Measurements from ENCODE around the gene AADACL3. TPM values are rescaled to one million over a fixed set of nuclear protein-coding genes. Genes with fewer than 3 reads are reported as not detected.

Gene AADACL3
- total RNA-seq, 1 donor from 2014 or later: not detected

DNA sequence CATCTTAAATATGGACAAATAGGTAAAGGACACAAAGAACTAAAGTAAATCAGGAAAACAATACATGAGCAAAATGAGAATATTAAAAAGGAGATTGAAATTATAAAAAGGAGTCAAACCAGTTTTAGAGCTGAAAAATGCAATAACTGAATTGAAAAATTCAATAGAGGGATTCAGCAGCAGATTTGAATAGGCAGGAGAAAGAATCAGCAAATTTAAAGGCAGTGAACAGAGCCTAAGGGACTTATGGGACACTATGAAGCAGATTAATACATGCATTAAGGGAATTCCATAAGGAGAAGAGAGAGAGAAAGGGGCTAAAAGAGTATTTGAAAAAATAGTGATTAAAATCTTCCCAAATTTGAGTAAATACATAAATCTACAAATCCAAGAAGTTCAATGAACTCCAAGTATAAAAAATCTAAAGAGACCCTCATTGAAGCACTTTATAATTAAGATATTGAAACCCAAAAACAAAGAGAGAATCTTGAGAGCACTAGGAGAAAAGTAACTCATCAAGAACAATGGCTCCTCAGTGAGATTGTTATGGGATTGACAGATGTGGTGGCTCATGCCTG lies 33.0 kb downstream of the AADACL3 start:
- DNase-seq (ENCODE audit: low read depth): no peak
- no peak for FAIRE-seq
- Histone ChIP-seq H3K27me3 (ENCODE audit: control insufficient read depth, insufficient read depth, low read length) (no peaks in the 10 kb centered on the region), H3K4me3 (ENCODE audit: low read depth, low read length) (no peak overlapping the region), H3K36me3 (ENCODE audit: control insufficient read depth, insufficient read depth, low read length) (no peaks in the 10 kb centered on the region)
- TF ChIP-seq, protein P1, sequence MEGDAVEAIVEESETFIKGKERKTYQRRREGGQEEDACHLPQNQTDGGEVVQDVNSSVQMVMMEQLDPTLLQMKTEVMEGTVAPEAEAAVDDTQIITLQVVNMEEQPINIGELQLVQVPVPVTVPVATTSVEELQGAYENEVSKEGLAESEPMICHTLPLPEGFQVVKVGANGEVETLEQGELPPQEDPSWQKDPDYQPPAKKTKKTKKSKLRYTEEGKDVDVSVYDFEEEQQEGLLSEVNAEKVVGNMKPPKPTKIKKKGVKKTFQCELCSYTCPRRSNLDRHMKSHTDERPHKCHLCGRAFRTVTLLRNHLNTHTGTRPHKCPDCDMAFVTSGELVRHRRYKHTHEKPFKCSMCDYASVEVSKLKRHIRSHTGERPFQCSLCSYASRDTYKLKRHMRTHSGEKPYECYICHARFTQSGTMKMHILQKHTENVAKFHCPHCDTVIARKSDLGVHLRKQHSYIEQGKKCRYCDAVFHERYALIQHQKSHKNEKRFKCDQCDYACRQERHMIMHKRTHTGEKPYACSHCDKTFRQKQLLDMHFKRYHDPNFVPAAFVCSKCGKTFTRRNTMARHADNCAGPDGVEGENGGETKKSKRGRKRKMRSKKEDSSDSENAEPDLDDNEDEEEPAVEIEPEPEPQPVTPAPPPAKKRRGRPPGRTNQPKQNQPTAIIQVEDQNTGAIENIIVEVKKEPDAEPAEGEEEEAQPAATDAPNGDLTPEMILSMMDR (IDR thresholded peaks at IDR 0.05; ENCODE audit: insufficient read depth, low read length, severe bottlenecking): no peak

DNA sequence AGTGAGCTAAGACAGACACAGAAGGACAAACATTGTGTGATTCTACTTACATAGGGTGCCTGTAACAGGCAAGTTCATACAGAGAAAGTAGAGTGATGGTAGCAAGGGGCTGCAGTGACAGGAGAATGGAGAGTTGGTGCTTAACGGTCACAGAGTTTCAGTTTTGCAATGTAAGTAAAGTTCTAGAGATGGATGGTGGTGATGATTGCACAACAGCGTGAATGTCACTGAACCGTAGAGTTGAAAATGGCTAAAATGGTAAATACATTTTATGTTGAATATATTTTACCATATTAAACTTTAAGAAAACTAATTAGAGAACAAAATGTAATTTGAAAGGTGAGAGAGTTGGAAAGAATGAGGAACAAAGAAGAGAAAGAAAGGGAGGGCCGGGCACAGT lies 38.8 kb downstream of the AADACL3 start:
- FAIRE-seq (no peak), DNase-seq (ENCODE audit: low read depth) (no peak)
- Histone ChIP-seq H3K27me3 (ENCODE audit: control insufficient read depth, insufficient read depth, low read length) (no peaks in the 10 kb centered on the region), H3K36me3 (ENCODE audit: control insufficient read depth, insufficient read depth, low read length) (no peaks in the 10 kb centered on the region), H3K4me3 (ENCODE audit: low read depth, low read length) (no peak overlapping the region)
- TF ChIP-seq, protein P1 (IDR thresholded peaks at IDR 0.05; ENCODE audit: insufficient read depth, low read length, severe bottlenecking): no peak

DNA sequence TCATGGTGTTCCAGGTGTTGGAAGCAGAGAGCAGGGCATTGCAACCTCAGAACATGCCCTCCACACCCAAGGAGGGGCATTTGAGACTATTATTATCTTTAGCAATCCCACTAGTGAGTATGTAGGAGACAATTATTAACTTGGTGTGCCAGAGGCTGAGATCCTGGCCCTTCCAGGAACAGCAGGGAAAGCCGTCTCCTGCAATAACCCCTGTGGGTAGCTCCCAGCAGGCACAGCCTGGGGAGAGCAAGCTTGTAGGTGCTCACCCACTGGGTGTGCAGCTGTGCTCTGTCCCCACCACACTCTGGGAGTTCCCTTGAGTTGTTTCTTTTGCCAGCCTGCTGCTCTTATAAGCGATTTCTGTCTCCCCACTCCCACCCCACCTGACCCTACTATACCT lies 40.4 kb downstream of the AADACL3 start:
- TF ChIP-seq, protein P1 (IDR thresholded peaks at IDR 0.05; ENCODE audit: insufficient read depth, low read length, severe bottlenecking): no peak
- no peak overlapping the region for H3K4me3 ChIP-seq (ENCODE audit: low read depth, low read length)
- no peaks in the 10 kb centered on the region for H3K27me3 ChIP-seq (ENCODE audit: control insufficient read depth, insufficient read depth, low read length)
- no peak for DNase-seq (ENCODE audit: low read depth)
- no peaks in the 10 kb centered on the region for H3K36me3 ChIP-seq (ENCODE audit: control insufficient read depth, insufficient read depth, low read length)
- no peak for FAIRE-seq

DNA sequence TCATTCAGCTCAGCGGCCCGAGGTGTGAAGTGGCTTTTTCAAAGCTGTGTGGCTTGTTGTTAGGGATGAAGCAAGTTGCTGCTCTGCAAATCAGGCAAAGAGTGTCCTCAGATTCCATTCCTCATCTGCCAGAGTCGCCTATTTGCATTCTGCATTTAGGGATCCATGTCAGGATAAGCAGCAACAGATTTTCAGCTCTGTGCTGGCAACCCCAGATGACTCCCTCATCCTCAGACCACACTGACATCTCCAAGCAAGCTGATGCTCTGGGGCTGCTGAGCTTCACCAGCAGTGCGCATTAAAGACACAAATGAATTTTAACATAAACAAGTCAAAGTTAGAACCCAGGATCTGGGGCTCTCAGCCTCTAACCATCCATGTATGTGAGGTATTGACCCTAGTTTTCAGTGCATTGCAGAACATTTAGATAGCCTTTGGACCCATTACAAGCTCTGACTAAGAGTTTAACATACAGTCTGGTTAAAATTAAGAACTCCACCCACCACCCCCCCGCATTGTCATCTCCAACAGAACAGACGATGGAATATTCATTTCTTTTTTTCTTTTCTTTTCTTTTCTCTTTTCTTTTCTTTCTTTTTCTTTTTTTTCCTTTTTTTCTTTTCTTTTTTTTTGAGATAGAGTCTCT lies 41.0 kb downstream of the AADACL3 start:
- no peak overlapping the region for H3K4me3 ChIP-seq (ENCODE audit: low read depth, low read length)
- DNase-seq (ENCODE audit: low read depth) (no peak), FAIRE-seq (no peak)
- TF ChIP-seq, protein P1 (IDR thresholded peaks at IDR 0.05; ENCODE audit: insufficient read depth, low read length, severe bottlenecking): no peak
- no peaks in the 10 kb centered on the region for H3K27me3 ChIP-seq (ENCODE audit: control insufficient read depth, insufficient read depth, low read length)
- no peaks in the 10 kb centered on the region for H3K36me3 ChIP-seq (ENCODE audit: control insufficient read depth, insufficient read depth, low read length)

DNA sequence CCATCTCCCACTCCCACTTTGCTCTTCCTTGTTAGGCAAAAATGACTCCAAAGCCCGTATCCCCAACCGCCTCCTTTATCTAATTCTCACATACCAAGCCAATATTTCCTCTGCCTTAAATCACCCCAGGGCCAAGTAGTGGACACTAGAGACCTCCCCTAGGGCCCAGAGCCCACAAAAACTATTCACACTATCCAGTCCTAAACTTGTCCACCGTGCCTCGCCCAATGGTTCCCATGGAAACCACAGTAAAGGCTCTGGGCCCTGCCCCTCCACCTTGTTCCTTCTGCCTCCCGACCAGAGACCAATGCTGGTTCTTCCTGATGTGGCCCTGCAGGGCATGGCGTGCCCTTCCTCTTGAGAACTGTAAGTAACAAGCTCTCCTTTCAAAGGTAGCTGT lies 41.9 kb downstream of the AADACL3 start:
- no peak for FAIRE-seq

More for the DNA sequence above, 41.9 kb downstream of the AADACL3 start:
- Histone ChIP-seq H3K27me3 (ENCODE audit: control insufficient read depth, insufficient read depth, low read length) (no peaks in the 10 kb centered on the region), H3K36me3 (ENCODE audit: control insufficient read depth, insufficient read depth, low read length) (no peaks in the 10 kb centered on the region), H3K4me3 (ENCODE audit: low read depth, low read length) (no peak overlapping the region)
- TF ChIP-seq, protein P1 (IDR thresholded peaks at IDR 0.05; ENCODE audit: insufficient read depth, low read length, severe bottlenecking): no peak
- no peak for DNase-seq (ENCODE audit: low read depth)

Data from bronchial epithelial cell (primary cell).